K562 (cell line): Measurements from ENCODE around the gene NOCT. TPM values are rescaled to one million over a fixed set of nuclear protein-coding genes. Genes with fewer than 3 reads are reported as not detected.

Source experiments
- MED1 ChIP-seq: sonication (generic); formaldehyde crosslinking; IDR thresholded peaks from 2 replicates; pipeline ENCODE4 v1.8.1; 2023; ENCODE audit warnings: missing genetic modification reagents, borderline replicate concordance
- NCOR1 ChIP-seq: fragments of 450-650 bp; IDR thresholded peaks from 2 replicates; pipeline ENCODE4 v1.6.1; 2016; ENCODE audit warnings: mild to moderate bottlenecking, moderate library complexity
- ZNF318 ChIP-seq, 2 experiments: fragments of 450-650 bp; IDR thresholded peaks; 2 replicates each; pipeline ENCODE4 v1.6.1; 2016; ENCODE audit warnings: mild to moderate bottlenecking in 2 of 2, borderline replicate concordance in 1 of 2, low read depth in 1 of 2, moderate library complexity in 1 of 2
- ZNF830 ChIP-seq: fragments of 250-450 bp; sonication (Bioruptor Pico); IDR thresholded peaks from 2 replicates; pipeline ENCODE4 v1.5.0; 2021; ENCODE audit warnings: mild to moderate bottlenecking
- polyA plus RNA-seq, 8 experiments: library from polyadenylated mRNA; depleted of rRNA in 4 of 8; stranded (reverse) in 5 of 8; unstranded in 3 of 8; fragments of >200 nt; fragmentation: Nextera tagmentation in 2 of 8; fragmentation: Illumina TruSeq in 1 of 8; extraction: Ambion mirVana in 2 of 8; extraction: Trizol in 1 of 8; gene quantifications; 2 replicates each; pipeline versions ENCODE4 v1.2.1 to v1.2.3, GENCODE V29; 2011 to 2014; ENCODE audit warnings: inconsistent platforms in 1 of 8, missing spikeins in 1 of 8
- total RNA-seq, 7 experiments: library from RNA; depleted of rRNA in 6 of 7; stranded (reverse); fragments of >200 nt in 6 of 7; fragmentation: Illumina TruSeq in 2 of 7; extraction: Trizol in 2 of 7; gene quantifications; 2 replicates each; pipeline versions ENCODE4 v1.2.1 to v1.2.3, GENCODE V29; 2011 to 2021; ENCODE audit warnings: low replicate concordance in 1 of 7
- TF ChIP-seq, protein P1 (sequence below): fragments of 450-650 bp; IDR thresholded peaks from 2 replicates; pipeline ENCODE4 v1.6.1; 2016; ENCODE audit warnings: mild to moderate bottlenecking, moderate library complexity

NOCT gene
- total and polyA plus RNA-seq, 9 of the 15 experiments (the other 6 are each of a cell fraction or from before 2014, with no cell fraction given), result 1.3 to 20.2 (median 11.1) TPM

DNA sequence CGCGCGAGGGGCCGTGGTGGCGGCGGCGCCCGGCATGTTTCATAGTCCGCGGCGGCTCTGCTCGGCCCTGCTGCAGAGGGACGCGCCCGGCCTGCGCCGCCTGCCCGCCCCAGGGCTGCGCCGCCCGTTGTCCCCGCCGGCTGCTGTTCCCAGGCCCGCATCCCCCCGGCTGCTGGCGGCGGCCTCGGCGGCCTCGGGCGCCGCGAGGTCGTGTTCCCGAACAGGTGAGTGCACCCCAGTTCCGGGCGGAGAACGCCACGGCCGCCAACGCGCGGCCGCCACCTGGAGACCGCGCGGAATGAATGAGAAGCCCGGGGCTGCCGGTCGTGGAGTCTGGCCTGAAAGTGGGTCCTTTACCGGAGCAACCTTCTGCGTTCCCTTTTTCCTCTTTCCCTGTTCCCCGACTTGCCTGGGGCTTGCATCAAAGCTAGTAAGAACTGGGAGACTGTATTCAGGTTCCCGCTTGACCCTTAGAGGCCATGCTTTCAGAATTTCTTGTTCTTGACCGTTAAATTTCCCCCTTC, 429 bp downstream of the NOCT start (continued):
- TF ChIP-seq MED1, result no peak
- TF ChIP-seq, protein P1, sequence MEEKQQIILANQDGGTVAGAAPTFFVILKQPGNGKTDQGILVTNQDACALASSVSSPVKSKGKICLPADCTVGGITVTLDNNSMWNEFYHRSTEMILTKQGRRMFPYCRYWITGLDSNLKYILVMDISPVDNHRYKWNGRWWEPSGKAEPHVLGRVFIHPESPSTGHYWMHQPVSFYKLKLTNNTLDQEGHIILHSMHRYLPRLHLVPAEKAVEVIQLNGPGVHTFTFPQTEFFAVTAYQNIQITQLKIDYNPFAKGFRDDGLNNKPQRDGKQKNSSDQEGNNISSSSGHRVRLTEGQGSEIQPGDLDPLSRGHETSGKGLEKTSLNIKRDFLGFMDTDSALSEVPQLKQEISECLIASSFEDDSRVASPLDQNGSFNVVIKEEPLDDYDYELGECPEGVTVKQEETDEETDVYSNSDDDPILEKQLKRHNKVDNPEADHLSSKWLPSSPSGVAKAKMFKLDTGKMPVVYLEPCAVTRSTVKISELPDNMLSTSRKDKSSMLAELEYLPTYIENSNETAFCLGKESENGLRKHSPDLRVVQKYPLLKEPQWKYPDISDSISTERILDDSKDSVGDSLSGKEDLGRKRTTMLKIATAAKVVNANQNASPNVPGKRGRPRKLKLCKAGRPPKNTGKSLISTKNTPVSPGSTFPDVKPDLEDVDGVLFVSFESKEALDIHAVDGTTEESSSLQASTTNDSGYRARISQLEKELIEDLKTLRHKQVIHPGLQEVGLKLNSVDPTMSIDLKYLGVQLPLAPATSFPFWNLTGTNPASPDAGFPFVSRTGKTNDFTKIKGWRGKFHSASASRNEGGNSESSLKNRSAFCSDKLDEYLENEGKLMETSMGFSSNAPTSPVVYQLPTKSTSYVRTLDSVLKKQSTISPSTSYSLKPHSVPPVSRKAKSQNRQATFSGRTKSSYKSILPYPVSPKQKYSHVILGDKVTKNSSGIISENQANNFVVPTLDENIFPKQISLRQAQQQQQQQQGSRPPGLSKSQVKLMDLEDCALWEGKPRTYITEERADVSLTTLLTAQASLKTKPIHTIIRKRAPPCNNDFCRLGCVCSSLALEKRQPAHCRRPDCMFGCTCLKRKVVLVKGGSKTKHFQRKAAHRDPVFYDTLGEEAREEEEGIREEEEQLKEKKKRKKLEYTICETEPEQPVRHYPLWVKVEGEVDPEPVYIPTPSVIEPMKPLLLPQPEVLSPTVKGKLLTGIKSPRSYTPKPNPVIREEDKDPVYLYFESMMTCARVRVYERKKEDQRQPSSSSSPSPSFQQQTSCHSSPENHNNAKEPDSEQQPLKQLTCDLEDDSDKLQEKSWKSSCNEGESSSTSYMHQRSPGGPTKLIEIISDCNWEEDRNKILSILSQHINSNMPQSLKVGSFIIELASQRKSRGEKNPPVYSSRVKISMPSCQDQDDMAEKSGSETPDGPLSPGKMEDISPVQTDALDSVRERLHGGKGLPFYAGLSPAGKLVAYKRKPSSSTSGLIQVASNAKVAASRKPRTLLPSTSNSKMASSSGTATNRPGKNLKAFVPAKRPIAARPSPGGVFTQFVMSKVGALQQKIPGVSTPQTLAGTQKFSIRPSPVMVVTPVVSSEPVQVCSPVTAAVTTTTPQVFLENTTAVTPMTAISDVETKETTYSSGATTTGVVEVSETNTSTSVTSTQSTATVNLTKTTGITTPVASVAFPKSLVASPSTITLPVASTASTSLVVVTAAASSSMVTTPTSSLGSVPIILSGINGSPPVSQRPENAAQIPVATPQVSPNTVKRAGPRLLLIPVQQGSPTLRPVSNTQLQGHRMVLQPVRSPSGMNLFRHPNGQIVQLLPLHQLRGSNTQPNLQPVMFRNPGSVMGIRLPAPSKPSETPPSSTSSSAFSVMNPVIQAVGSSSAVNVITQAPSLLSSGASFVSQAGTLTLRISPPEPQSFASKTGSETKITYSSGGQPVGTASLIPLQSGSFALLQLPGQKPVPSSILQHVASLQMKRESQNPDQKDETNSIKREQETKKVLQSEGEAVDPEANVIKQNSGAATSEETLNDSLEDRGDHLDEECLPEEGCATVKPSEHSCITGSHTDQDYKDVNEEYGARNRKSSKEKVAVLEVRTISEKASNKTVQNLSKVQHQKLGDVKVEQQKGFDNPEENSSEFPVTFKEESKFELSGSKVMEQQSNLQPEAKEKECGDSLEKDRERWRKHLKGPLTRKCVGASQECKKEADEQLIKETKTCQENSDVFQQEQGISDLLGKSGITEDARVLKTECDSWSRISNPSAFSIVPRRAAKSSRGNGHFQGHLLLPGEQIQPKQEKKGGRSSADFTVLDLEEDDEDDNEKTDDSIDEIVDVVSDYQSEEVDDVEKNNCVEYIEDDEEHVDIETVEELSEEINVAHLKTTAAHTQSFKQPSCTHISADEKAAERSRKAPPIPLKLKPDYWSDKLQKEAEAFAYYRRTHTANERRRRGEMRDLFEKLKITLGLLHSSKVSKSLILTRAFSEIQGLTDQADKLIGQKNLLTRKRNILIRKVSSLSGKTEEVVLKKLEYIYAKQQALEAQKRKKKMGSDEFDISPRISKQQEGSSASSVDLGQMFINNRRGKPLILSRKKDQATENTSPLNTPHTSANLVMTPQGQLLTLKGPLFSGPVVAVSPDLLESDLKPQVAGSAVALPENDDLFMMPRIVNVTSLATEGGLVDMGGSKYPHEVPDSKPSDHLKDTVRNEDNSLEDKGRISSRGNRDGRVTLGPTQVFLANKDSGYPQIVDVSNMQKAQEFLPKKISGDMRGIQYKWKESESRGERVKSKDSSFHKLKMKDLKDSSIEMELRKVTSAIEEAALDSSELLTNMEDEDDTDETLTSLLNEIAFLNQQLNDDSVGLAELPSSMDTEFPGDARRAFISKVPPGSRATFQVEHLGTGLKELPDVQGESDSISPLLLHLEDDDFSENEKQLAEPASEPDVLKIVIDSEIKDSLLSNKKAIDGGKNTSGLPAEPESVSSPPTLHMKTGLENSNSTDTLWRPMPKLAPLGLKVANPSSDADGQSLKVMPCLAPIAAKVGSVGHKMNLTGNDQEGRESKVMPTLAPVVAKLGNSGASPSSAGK, result no peak
- TF ChIP-seq ZNF830 (CRISPR knock-in tag), result no peak
- TF ChIP-seq ZNF318 (IDR thresholded peaks at IDR 0.05; ENCODE audit: borderline replicate concordance in 1 of 2, low read depth in 1 of 2), result no peak
- no peak for TF ChIP-seq NCOR1
